ENCODE measurements around the gene DNAL4.

GRCh38 chr22:38826386-38826785 lies 32.4 kb upstream of the DNAL4 start:
- TF ChIP-seq EP300 (IDR thresholded peaks at IDR 0.05) (no peak), POLR2A (IDR thresholded peaks at IDR 0.05; ENCODE audit: low read depth) (no peak), POLR2AphosphoS5 (IDR thresholded peaks at IDR 0.05) (no peak)
- TF ChIP-seq, protein P1, sequence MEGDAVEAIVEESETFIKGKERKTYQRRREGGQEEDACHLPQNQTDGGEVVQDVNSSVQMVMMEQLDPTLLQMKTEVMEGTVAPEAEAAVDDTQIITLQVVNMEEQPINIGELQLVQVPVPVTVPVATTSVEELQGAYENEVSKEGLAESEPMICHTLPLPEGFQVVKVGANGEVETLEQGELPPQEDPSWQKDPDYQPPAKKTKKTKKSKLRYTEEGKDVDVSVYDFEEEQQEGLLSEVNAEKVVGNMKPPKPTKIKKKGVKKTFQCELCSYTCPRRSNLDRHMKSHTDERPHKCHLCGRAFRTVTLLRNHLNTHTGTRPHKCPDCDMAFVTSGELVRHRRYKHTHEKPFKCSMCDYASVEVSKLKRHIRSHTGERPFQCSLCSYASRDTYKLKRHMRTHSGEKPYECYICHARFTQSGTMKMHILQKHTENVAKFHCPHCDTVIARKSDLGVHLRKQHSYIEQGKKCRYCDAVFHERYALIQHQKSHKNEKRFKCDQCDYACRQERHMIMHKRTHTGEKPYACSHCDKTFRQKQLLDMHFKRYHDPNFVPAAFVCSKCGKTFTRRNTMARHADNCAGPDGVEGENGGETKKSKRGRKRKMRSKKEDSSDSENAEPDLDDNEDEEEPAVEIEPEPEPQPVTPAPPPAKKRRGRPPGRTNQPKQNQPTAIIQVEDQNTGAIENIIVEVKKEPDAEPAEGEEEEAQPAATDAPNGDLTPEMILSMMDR (IDR thresholded peaks at IDR 0.05) = no peak

Data from esophagus muscularis mucosa (tissue), 4 donors.